HG02642 (cell line): Measurements from ENCODE around the gene FHDC1.

Source experiments
- ATAC-seq: cut with Tn5 transposase; IDR thresholded peaks from one replicate; pipeline ENCODE4 v1.9.1; 2021; ENCODE audit warnings: mild to moderate bottlenecking; ENCODE audit not compliant: unreplicated experiment, poor library complexity

FHDC1 gene

GRCh38 chr4:152975380-152976211 lies 39.5 kb downstream of the FHDC1 start:
- ATAC-seq = no peak

GRCh38 chr4:152976212-152976761 lies 40.2 kb downstream of the FHDC1 start:
- ATAC-seq = no peak

- no peak for ATAC-seq
Observed at GRCh38 chr4:152979731-152980330, 43.7 kb downstream of the FHDC1 start.

- ATAC-seq = no peak
Observed at GRCh38 chr4:152981278-152981677, 45.2 kb downstream of the FHDC1 start.

GRCh38 chr4:152981842-152982241 lies 45.7 kb downstream of the FHDC1 start:
- no peak for ATAC-seq

GRCh38 chr4:152983221-152983620 lies 47.1 kb downstream of the FHDC1 start:
- ATAC-seq = no peak

GRCh38 chr4:152983774-152984411 lies 47.8 kb downstream of the FHDC1 start:
- ATAC-seq = no peak

GRCh38 chr4:152988721-152989553 lies 52.8 kb downstream of the FHDC1 start:
- no peak for ATAC-seq

GRCh38 chr4:152989554-152989970 lies 53.4 kb downstream of the FHDC1 start:
- ATAC-seq = no peak

GRCh38 chr4:152990471-152991131 lies 54.5 kb downstream of the FHDC1 start:
- ATAC-seq = no peak

- ATAC-seq = no peak
Observed at GRCh38 chr4:152991398-152991797, 55.3 kb downstream of the FHDC1 start.

- ATAC-seq = no peak
Observed at GRCh38 chr4:152992027-152992426, 55.9 kb downstream of the FHDC1 start.

GRCh38 chr4:152992466-152992865 lies 56.3 kb downstream of the FHDC1 start:
- ATAC-seq = no peak

GRCh38 chr4:152994038-152994437 lies 57.9 kb downstream of the FHDC1 start:
- no peak for ATAC-seq

- ATAC-seq = no peak
Observed at GRCh38 chr4:152996111-152996571, 60.0 kb downstream of the FHDC1 start.

- ATAC-seq = no peak
Observed at GRCh38 chr4:152996672-152997071, 60.5 kb downstream of the FHDC1 start.

GRCh38 chr4:152997288-152997687 lies 61.2 kb downstream of the FHDC1 start:
- ATAC-seq = no peak

GRCh38 chr4:152997771-152998487 lies 61.8 kb downstream of the FHDC1 start:
- no peak for ATAC-seq

GRCh38 chr4:152998861-152999260 lies 62.7 kb downstream of the FHDC1 start:
- no peak for ATAC-seq
